ENCODE data around the gene NDUFA8.
"Not testable (repeated sequence)": the region's sequence is repeated elsewhere in the genome, so short reads cannot be mapped to it uniquely, and the experiment has no call there.

Gene NDUFA8

DNA sequence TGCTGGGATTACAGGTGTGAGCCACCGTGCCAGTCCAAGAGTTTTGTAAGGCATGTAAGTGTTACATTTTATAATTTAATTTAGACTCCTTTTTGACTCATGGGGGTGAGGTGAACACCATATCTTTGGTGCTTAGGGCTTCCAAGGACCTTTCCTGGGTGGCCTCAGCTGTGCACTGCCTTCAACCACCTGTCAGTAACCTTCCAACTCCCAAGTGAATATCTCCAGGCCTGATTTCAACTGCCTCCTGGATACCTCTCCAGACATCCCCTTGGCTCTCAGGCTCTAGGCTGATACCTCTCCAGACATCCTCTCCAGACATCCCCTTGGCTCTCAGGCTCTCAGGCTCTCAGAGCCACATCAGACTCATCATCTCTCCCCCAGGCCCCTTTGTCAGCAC, 35.5 kb downstream of the NDUFA8 start:
- Histone ChIP-seq H3K9ac (ENCODE audit: low read depth in 1 of 2, low read length in 2 of 2) (no peak overlapping the region), H3K4me1 (ENCODE audit: control insufficient read depth in 2 of 2, insufficient read depth in 2 of 2, low read length in 2 of 2) (peaks cover 0 to 7% of the 10 kb centered on the region in 2 donors), H3K36me3 (ENCODE audit: control insufficient read depth in 2 of 2, insufficient read depth in 2 of 2, low read length in 2 of 2) (no peaks in the 10 kb centered on the region), H3K27ac (ENCODE audit: low read depth in 2 of 2, low read length in 2 of 2) (no peak overlapping the region), H3K9me3 (ENCODE audit: control insufficient read depth in 2 of 2, low read length in 2 of 2) (no peaks in the 10 kb centered on the region), H3K27me3 (ENCODE audit: control insufficient read depth in 2 of 2, insufficient read depth in 2 of 2, low read length in 2 of 2) (peaks cover 14 to 17% of the 10 kb centered on the region in 2 donors), H3K4me3 (ENCODE audit: low read length in 2 of 2) (no peak overlapping the region)

DNA sequence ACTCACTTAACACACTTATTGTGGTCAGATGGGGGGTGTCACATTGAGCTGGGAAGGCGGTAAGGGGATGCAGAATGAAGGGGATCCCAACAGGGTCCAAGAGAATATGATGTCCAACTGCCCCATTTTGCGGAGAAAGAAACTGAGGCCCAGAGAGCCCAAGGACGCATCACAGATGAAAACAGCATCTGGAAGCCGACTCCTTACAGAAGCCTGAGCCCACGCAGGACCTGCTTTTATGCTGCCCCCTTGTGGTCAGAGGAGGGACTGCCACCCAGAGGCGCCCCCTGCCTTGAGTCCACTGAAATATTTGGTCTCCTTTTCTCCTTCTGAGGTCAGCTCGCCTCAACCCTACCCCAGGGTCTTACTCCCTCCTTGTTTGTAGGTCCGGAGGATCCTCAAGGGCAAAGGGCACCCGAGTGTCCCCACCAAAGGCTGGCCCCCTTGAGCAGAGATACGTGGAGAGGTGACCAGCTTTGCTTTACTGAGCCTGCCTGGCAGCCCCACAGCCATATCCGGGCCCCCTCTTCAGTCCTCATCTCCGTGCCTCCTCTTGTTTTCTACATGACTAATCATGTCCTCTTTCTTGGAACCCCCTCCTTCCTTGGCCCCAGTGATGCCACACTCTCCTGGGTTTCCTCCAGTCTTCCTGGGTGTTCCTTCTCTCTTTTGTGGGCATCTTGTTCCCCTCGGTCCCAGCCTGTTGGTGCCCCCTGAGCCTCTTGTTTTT, 36.5 kb downstream of the NDUFA8 start:
- H3K9me3 ChIP-seq (ENCODE audit: control insufficient read depth in 2 of 2, low read length in 2 of 2) = no peaks in the 10 kb centered on the region
- H3K36me3 ChIP-seq (ENCODE audit: control insufficient read depth in 2 of 2, insufficient read depth in 2 of 2, low read length in 2 of 2) = no peaks in the 10 kb centered on the region
- H3K4me3 ChIP-seq (ENCODE audit: low read length in 2 of 2) = no peak overlapping the region
- no peak overlapping the region for H3K9ac ChIP-seq (ENCODE audit: low read depth in 1 of 2, low read length in 2 of 2)
- peaks cover 0 to 7% of the 10 kb centered on the region in 2 donors for H3K4me1 ChIP-seq (ENCODE audit: control insufficient read depth in 2 of 2, insufficient read depth in 2 of 2, low read length in 2 of 2)
- H3K27ac ChIP-seq (ENCODE audit: low read depth in 2 of 2, low read length in 2 of 2) = no peak overlapping the region
- H3K27me3 ChIP-seq (ENCODE audit: control insufficient read depth in 2 of 2, insufficient read depth in 2 of 2, low read length in 2 of 2) = peaks cover 14 to 17% of the 10 kb centered on the region in 2 donors

DNA sequence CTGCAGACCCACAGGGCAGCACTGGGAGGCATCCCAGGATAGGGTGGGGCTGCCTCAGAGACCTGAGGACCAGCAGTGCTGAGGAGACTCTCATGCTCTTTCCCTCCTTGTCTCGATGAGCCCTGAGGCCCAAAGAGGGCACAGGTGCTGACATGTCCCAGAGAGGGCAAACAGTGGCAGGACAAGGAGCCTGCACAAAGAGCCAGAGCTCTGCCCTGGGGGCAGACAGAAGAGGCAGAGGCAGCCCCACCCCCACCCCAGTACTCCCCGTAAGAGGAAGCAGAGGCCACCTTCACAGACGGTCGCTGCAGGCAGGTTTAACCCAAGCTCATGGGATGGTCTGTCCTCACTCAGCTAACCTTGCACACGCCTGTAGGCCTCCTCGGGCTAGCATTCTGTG, 37.1 kb downstream of the NDUFA8 start:
- no peaks in the 10 kb centered on the region for H3K36me3 ChIP-seq (ENCODE audit: control insufficient read depth in 2 of 2, insufficient read depth in 2 of 2, low read length in 2 of 2)
- no peak overlapping the region for H3K27ac ChIP-seq (ENCODE audit: low read depth in 2 of 2, low read length in 2 of 2)
- H3K4me3 ChIP-seq (ENCODE audit: low read length in 2 of 2) = no peak overlapping the region
- H3K4me1 ChIP-seq (ENCODE audit: control insufficient read depth in 2 of 2, insufficient read depth in 2 of 2, low read length in 2 of 2) = peaks cover 0 to 7% of the 10 kb centered on the region in 2 donors
- H3K9me3 ChIP-seq (ENCODE audit: control insufficient read depth in 2 of 2, low read length in 2 of 2) = no peaks in the 10 kb centered on the region
- H3K27me3 ChIP-seq (ENCODE audit: control insufficient read depth in 2 of 2, insufficient read depth in 2 of 2, low read length in 2 of 2) = peaks cover 14 to 17% of the 10 kb centered on the region in 2 donors
- no peak overlapping the region for H3K9ac ChIP-seq (ENCODE audit: low read depth in 1 of 2, low read length in 2 of 2)

DNA sequence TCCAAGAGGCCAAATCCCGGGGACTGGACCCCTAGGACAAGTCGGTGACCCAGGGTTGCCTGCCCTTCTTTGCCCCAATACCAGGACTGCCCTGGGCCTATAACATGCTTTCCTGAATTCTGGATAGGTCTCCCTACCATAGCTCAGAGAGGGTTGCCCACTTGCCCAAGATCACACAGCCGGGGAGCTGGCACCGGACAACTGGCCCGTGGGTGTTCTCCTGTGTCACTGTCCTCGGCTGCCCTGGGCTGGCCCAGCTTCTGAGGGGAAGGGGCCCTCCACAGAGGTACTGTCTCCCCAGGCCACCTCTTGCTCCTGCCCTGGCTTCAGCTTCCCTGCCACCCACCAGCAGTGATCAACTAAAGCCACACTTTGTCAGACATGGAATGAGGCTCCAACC, 37.6 kb downstream of the NDUFA8 start:
- Histone ChIP-seq H3K27me3 (ENCODE audit: control insufficient read depth in 2 of 2, insufficient read depth in 2 of 2, low read length in 2 of 2) (peaks cover 14% of the 10 kb centered on the region in 2 donors), H3K9ac (ENCODE audit: low read depth in 1 of 2, low read length in 2 of 2) (no peak overlapping the region), H3K4me1 (ENCODE audit: control insufficient read depth in 2 of 2, insufficient read depth in 2 of 2, low read length in 2 of 2) (peaks cover 0 to 7% of the 10 kb centered on the region in 2 donors), H3K27ac (ENCODE audit: low read depth in 2 of 2, low read length in 2 of 2) (no peak overlapping the region), H3K4me3 (ENCODE audit: low read length in 2 of 2) (no peak overlapping the region), H3K36me3 (ENCODE audit: control insufficient read depth in 2 of 2, insufficient read depth in 2 of 2, low read length in 2 of 2) (no peaks in the 10 kb centered on the region), H3K9me3 (ENCODE audit: control insufficient read depth in 2 of 2, low read length in 2 of 2) (no peaks in the 10 kb centered on the region)

DNA sequence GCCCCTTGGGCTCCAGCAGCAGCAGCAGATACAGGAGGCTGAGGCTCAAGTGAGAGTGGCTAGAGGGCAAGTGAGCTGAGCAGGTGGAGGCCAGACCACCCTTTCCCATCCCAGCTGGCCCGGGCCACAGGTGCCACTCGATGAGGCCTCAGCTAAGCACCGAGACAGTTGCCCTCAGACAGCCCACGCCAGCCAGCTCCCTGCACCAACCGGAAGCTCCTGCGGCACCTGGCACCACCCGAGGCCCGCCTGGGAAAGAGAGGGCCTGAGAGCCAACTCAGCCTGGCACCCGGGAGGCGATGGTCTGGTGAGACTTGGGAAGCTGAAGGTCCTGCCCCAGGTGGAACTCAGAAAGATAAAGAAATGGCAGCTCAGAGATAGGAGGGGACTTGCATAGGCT, 38.2 kb downstream of the NDUFA8 start:
- Histone ChIP-seq H3K9me3 (ENCODE audit: control insufficient read depth in 2 of 2, low read length in 2 of 2) (no peaks in the 10 kb centered on the region), H3K27ac (ENCODE audit: low read depth in 2 of 2, low read length in 2 of 2) (no peak overlapping the region), H3K36me3 (ENCODE audit: control insufficient read depth in 2 of 2, insufficient read depth in 2 of 2, low read length in 2 of 2) (no peaks in the 10 kb centered on the region), H3K4me3 (ENCODE audit: low read length in 2 of 2) (no peak overlapping the region), H3K4me1 (ENCODE audit: control insufficient read depth in 2 of 2, insufficient read depth in 2 of 2, low read length in 2 of 2) (peaks cover 0 to 5% of the 10 kb centered on the region in 2 donors), H3K27me3 (ENCODE audit: control insufficient read depth in 2 of 2, insufficient read depth in 2 of 2, low read length in 2 of 2) (peaks cover 12% of the 10 kb centered on the region in 2 donors), H3K9ac (ENCODE audit: low read depth in 1 of 2, low read length in 2 of 2) (no peak overlapping the region)

DNA sequence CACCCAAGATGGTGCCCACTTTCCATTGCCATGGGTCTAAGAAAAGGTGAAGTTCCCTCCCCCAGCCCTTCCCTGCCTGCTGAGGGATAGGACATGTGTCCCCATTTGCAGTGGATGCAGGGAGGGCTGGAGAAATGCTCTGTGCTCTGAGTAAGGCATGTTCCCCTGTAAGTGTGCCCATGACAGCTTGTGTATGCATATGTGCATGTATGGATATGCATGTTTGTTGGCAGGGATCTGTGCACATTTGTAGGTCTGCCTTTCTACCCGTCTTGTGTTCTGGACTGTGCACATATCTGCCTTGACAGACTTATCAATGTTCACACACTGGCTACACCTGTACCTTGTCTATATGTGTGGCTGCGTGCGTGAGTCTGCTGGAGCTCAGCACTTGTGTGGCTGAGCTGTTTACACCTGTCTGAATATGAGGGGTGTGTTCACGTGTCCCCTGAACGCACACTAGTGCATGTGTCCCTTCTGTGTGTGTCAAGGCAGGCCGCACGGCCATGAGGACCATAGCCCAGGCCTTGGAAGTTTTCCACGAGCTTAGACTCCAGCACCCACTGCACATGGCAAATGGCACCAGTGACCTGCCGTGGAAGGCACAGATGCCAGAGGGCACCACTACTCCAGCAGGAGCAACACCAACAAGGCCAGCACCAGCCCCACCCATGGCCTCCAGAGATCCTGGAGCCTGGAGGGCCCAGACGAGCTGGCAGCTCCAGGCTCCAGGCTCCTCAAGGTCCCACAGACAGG, 39.1 kb downstream of the NDUFA8 start:
- no peaks in the 10 kb centered on the region for H3K9me3 ChIP-seq (ENCODE audit: control insufficient read depth in 2 of 2, low read length in 2 of 2)
- H3K4me3 ChIP-seq (ENCODE audit: low read length in 2 of 2) = no peak overlapping the region
- no peak overlapping the region for H3K9ac ChIP-seq (ENCODE audit: low read depth in 1 of 2, low read length in 2 of 2)
- H3K27me3 ChIP-seq (ENCODE audit: control insufficient read depth in 2 of 2, insufficient read depth in 2 of 2, low read length in 2 of 2) = peaks cover 3 to 8% of the 10 kb centered on the region in 2 donors
- H3K36me3 ChIP-seq (ENCODE audit: control insufficient read depth in 2 of 2, insufficient read depth in 2 of 2, low read length in 2 of 2) = no peaks in the 10 kb centered on the region
- no peak overlapping the region for H3K27ac ChIP-seq (ENCODE audit: low read depth in 2 of 2, low read length in 2 of 2)
- no peaks in the 10 kb centered on the region for H3K4me1 ChIP-seq (ENCODE audit: control insufficient read depth in 2 of 2, insufficient read depth in 2 of 2, low read length in 2 of 2)

DNA sequence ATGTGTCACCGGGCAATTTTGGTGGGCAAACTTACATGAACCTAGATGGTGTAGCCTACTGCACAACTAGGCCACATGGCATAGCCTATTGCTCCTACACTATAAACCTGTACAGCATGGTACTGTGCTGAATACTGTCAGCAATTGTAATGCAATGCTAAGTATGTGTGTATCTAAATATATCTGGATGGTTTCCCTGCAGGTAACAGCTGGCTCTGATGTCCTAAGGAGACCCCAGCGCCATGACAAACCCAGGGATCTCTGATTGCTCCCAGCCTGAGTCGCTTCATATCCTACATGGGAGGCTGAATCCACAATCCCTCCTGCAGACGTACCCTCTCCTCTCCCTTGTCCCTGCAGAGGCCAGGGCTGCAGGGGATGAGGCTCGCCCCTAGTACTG, 39.9 kb downstream of the NDUFA8 start:
- Histone ChIP-seq H3K9ac (ENCODE audit: low read depth in 1 of 2, low read length in 2 of 2) (no peak overlapping the region), H3K4me3 (ENCODE audit: low read length in 2 of 2) (no peak overlapping the region), H3K36me3 (ENCODE audit: control insufficient read depth in 2 of 2, insufficient read depth in 2 of 2, low read length in 2 of 2) (no peaks in the 10 kb centered on the region), H3K9me3 (ENCODE audit: control insufficient read depth in 2 of 2, low read length in 2 of 2) (no peaks in the 10 kb centered on the region), H3K27ac (ENCODE audit: low read depth in 2 of 2, low read length in 2 of 2) (no peak overlapping the region), H3K4me1 (ENCODE audit: control insufficient read depth in 2 of 2, insufficient read depth in 2 of 2, low read length in 2 of 2) (no peaks in the 10 kb centered on the region), H3K27me3 (ENCODE audit: control insufficient read depth in 2 of 2, insufficient read depth in 2 of 2, low read length in 2 of 2) (peaks cover 0 to 7% of the 10 kb centered on the region in 2 donors)

DNA sequence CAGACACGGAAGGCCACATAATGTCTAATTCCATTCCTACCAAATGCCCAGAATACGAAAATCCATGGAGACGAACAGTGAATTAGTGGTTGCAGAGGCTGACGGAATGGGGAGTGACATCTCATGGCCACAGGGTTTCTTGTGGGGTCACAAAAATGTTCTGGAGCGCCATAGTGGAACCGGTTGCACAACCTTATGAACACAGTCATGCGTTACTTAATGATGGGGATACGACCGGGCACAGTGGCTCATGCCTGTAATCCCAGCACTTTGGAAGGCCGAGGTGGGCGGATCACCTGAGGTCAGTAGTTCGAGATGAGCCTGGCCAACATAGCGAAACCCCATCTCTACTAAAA, 40.4 kb downstream of the NDUFA8 start:
- Histone ChIP-seq H3K27me3 (ENCODE audit: control insufficient read depth in 2 of 2, insufficient read depth in 2 of 2, low read length in 2 of 2) (peaks cover 0 to 11% of the 10 kb centered on the region in 2 donors), H3K4me3 (ENCODE audit: low read length in 2 of 2) (no peak overlapping the region), H3K9me3 (ENCODE audit: control insufficient read depth in 2 of 2, low read length in 2 of 2) (no peaks in the 10 kb centered on the region), H3K36me3 (ENCODE audit: control insufficient read depth in 2 of 2, insufficient read depth in 2 of 2, low read length in 2 of 2) (no peaks in the 10 kb centered on the region), H3K9ac (ENCODE audit: low read depth in 1 of 2, low read length in 2 of 2) (no peak overlapping the region), H3K4me1 (ENCODE audit: control insufficient read depth in 2 of 2, insufficient read depth in 2 of 2, low read length in 2 of 2) (no peaks in the 10 kb centered on the region), H3K27ac (ENCODE audit: low read depth in 2 of 2, low read length in 2 of 2) (no peak overlapping the region)

DNA sequence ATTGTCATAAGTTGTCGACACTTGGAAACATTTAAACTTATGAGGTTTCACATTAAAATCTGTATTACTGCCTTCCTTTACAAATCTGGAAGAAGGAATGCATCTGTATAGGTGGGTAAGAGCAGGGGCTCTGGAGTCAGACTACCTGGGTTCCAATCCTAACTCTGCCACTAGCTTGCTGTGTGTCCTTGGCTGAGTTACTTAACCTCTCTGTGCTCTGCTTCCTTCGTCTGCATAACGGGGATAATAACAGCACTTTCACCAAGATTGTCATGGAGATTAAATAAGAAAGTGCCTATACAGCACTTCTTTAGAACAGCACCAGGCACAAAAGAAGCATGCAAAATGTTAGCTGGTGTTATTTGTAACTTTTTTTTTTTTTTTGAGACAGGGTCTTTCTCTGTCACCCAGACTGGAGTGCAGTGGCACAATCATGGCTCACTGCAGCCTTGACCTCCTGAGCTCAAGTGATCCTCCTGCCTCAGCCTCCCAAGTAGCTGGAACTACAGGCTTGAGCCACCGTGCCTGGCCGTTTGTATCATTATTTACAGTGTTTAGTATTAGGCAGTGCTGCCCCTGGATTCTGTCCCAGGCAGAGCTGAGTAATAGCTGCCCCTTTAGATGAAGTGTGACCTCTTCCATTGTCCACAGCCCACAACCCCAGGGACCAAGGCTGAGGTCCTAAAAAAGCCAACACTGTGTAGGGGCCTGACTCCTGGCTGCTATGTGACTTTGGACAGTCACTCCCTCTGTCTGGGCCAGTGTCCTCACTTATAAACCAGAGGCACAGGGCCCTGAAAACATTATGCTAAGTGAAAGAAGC, 41.0 kb downstream of the NDUFA8 start:
- Histone ChIP-seq H3K27me3 (ENCODE audit: control insufficient read depth in 2 of 2, insufficient read depth in 2 of 2, low read length in 2 of 2) (peaks cover 0 to 11% of the 10 kb centered on the region in 2 donors), H3K36me3 (ENCODE audit: control insufficient read depth in 2 of 2, insufficient read depth in 2 of 2, low read length in 2 of 2) (no peaks in the 10 kb centered on the region), H3K4me3 (ENCODE audit: low read length in 2 of 2) (no peak overlapping the region), H3K4me1 (ENCODE audit: control insufficient read depth in 2 of 2, insufficient read depth in 2 of 2, low read length in 2 of 2) (no peaks in the 10 kb centered on the region), H3K27ac (ENCODE audit: low read depth in 2 of 2, low read length in 2 of 2) (no peak overlapping the region), H3K9ac (ENCODE audit: low read depth in 1 of 2, low read length in 2 of 2) (no peak overlapping the region), H3K9me3 (ENCODE audit: control insufficient read depth in 2 of 2, low read length in 2 of 2) (no peaks in the 10 kb centered on the region)

DNA sequence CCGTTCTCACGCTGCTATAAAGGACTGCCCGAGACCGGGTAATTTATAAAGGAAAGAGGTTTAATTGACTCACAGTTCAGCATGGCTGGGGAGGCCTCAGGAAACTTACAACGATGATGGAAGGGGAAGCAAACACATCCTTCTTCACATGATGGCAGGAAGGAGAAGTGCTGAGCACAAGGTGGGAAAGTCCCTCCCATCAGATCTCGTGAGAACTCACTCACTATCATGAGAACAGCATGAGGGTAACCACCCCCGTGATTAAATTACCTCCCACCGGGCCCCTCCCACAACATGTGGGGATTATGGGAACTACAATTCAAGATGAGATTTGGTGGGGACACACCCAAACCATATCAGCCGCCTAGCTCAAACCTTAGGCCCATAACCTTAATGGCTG, 42.3 kb downstream of the NDUFA8 start:
- H3K27ac ChIP-seq (ENCODE audit: low read depth in 2 of 2, low read length in 2 of 2); H3K9me3 ChIP-seq (ENCODE audit: control insufficient read depth in 2 of 2, low read length in 2 of 2); H3K36me3 ChIP-seq (ENCODE audit: control insufficient read depth in 2 of 2, insufficient read depth in 2 of 2, low read length in 2 of 2); H3K4me3 ChIP-seq (ENCODE audit: low read length in 2 of 2); H3K4me1 ChIP-seq (ENCODE audit: control insufficient read depth in 2 of 2, insufficient read depth in 2 of 2, low read length in 2 of 2); H3K9ac ChIP-seq (ENCODE audit: low read depth in 1 of 2, low read length in 2 of 2): not testable (repeated sequence)
- peaks cover 0 to 11% of the 10 kb centered on the region in 2 donors for H3K27me3 ChIP-seq (ENCODE audit: control insufficient read depth in 2 of 2, insufficient read depth in 2 of 2, low read length in 2 of 2)
